NCI-H2171 (cell line): ENCODE measurements around the gene EDAR.

ENCODE experiments used
- DNase-seq: peaks from one replicate; lab custom pipeline; 2025; lab: John Stamatoyannopoulos, UW

EDAR gene

DNA sequence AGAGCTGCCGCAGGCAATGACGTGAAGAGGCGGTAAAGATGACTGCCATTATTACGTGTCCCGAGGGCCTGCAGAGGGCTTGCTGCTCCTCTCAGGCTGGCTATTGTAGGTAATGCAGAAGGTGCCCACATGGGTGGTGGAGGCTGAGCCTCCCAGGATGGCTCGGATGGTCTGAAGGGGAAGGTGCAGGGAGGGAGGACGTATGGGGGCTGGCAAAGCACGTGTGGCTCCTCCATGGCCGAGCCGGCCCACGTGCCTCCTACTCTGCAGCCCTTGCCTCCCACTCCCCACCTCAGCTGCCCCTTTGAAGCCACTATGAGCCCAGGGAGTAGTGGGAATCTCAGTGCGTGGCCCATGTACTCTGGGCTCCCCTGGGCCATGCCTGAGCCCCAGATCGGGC, 48.9 kb downstream of the EDAR start:
- DNase-seq: no peak

DNA sequence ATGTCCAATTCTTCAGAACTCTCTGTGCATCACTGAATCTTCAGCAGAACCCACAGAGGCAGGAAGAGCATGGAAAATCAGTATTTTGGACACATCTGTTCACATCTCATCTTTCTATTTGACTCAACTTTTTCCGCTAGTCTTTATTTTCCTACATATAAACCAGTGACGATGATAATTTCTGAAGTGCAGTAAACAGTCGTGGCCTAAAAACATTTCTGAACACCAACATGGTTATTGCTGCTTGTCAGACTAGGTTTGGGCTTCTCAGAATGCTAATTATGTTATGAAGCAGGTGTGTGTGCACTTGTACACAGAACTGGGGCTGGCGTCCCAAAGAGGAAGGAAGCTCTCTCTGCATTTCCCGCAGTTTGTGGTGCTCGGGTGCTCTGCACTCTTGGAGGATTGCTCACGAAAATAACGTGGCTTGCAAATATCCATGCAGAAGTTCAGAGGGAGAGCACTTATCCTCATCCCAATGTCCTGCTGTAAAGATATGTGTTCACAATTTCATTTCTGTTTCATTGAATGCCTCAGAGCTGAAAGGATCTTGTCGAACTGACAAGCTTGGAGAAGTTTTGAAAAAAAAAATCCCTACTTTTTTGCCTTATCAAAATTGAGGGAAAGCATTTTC, 50.8 kb downstream of the EDAR start:
- no peak for DNase-seq

- DNase-seq: no peak
Observed at GRCh38 chr2:108937367-108938017, 51.5 kb downstream of the EDAR start.

GRCh38 chr2:108936866-108937265, 52.2 kb downstream of the EDAR start:
- DNase-seq: no peak

DNA sequence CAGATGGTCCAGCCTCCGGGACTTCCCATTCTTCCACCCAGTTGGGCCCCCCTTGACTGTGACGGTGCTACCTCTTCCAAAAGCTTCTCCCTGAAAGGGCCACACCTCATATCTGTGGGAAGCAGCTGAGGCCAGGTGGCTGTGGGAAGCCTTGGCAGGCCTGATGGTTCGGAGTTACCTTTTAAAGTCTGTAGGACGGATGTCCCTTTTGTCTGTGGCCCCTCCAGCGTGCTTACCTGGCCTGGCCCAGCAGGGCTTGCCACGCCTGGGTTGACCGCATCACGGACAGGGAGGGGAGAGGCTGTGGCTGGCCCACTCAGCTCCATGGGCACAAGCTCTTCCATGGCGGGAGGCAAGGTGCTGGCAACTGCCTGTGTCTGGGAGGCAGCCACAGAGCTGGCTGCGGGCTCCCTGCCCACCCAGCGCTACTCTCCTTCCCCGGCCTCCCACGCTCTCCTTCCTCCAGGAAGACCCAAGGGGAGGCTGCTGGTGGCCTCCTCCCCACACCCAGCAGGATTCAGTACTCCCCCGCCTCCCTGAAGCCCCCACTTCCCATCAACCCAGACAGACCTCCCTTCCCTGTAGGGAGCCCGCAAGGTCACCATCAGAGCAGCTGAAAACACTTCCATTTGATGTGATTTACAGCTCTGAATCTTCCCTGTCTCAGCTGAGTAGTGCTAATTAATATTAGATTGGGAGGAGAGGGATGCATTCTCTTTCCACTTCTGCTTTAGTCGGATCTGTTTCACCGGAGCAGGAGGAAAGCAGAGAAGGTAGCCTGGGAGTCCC, 52.8 kb downstream of the EDAR start:
- no peak for DNase-seq

- DNase-seq: peak; percentile 30
Observed at GRCh38 chr2:108935271-108935741, 53.7 kb downstream of the EDAR start.

DNA sequence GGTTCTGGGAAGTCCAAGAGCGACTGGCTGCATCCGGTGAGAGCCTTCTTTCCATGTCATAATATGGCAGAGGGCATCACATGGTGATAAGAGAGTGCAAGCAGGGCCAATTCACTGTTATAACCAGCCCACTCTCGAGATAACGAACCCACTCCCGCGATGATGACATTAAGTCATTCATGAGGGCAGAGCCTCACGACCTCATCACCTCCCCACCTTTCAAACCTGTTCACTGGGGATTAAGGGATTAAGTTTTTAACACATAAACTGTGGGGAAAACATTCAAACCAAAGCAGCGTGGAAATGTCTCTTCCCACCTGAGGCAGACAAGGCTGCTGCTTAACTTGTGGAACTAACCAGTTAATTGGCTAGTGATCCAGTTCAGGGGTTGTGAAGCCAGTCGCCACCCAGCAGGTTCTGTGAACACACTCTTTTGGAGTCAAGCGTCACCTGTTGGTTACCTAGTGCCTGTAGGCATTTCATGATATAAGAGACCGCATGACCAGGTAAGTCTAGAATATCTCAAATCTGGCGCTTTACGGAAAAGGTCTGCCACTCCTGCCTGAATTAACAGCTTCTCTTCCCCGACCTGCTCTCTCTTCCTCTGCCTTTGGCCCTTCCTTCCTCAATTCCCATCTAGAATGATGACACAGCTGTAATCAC, 54.3 kb downstream of the EDAR start:
- no peak for DNase-seq

- no peak for DNase-seq
Observed at GRCh38 chr2:108934151-108934550, 54.9 kb downstream of the EDAR start.

- no peak for DNase-seq
Observed at GRCh38 chr2:108933691-108934117, 55.3 kb downstream of the EDAR start.

DNA sequence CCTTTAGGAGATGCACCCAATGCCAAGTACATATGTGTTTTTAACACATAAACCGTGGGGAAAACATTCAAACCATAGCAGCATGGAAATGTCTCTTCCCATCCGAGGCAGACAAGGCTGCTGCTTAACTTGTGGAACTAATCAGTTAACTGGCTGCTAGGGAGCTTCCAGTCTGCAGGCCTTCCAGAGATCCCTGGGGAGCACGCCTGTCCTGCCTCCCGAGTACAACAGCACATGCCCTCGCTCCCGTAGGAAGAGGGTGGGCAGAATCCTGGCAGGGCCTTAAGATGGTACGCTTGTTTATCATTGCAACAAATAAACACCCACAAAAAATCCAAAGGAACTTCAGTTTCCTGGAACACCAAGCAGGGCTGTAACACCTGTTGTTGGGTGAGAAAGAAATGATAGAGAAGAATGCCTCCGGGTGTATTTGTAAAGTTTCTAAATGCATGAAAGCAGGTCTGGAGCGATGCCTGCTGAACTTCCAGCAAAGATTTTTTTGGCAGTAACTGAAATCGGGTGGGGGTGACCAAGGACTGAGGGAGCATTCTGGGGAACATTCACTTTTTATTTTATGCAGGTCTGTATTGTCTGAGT, 56.2 kb downstream of the EDAR start:
- peak; percentile 4 for DNase-seq

- no peak for DNase-seq
Observed at GRCh38 chr2:108931372-108931771, 57.6 kb downstream of the EDAR start.

GRCh38 chr2:108929807-108930425, 59.1 kb downstream of the EDAR start:
- no peak for DNase-seq

- DNase-seq: no peak
Observed at GRCh38 chr2:108928660-108929377, 60.2 kb downstream of the EDAR start.

DNA sequence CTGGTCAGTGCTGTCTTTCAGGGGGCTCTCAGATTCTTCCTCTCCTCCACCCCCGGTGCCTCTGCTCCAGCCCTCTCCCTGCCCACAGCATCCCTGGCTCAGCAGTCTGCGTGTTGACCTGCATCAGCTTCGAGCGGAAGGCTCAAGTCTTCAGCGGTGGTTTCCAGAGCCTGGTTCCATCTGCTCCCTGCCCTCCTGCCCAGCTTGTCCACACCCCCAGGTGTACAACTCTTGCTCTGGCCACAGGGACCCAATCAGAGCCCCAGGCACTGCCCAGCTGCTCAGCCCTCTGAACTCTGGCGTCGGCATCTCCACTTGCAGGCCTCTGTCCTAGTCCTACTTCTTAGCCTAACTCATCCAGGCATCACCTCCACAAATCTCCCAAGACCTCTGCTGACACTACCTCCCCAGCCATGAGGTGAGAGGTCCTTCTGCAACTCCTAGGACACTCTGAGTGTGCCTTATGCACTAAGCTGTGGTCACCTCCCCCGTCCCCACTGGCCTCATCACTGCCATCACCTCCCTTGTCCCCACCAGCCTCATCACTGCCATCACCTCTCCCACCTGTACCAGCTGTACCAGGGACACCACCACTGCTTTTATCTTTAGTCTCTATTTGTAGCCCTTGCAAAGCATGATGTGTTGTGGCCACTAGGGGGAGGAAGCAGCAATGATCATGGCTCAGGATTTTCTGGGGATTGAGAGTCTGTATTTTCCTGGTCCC, 60.9 kb downstream of the EDAR start:
- no peak for DNase-seq

DNA sequence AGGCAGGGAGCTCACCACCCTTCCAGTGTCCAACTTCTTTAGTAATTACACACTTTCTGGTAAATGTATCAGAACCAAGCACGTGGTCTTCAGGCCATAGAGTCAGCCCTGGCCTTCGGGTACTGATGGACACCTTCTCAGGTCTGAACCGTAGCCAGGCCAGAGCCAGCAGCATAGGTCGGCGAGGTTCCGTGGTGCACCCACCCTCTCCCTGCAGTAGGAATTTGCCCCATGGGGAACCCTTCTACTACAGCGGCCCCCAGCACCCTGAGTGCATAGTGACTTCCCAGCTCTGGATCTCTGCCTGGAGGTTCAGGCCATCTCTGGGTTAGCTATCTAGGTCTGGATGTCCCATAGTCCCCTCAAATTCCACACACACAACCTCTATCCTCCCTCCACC, 61.6 kb downstream of the EDAR start:
- DNase-seq: no peak

DNA sequence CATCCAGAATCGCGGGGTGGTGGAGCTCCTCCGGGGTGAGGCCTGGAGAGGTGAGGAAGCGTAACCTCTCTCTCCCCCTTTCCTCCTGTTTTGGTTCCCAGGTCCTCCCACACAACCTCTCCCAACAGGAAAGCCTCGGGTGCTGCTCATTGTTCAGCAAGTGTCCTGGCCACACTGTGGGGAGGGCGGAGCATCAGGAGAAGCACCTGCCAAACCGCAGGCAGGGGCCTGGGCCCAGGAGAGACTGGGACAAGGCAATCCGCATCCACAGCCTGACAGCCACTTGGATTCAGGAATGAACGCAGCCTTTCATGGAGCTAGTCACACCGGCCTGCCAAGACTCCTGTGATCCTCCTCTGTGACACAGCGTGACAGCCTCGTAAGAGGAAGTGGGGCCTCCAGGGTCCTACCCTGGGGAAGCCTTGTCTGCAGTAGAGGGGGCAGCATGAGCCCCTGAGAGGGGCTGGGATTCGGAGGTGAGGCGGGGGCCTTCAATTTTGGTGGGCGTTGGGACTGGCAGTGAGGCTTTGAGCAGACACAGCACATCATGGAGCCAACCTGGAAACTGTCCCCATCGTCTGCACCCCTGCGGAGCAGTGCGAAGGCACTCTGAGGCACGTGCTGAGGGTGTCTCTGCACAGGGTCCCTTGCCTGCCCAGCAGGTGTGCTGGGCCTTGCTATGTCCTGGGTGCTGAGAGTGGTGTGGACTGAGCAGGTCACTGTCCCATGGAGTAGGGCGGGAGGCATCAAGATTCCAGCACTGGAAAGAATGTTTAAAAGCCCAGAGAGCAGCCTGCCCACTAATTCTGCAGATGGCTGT, 62.2 kb downstream of the EDAR start:
- DNase-seq: no peak

GRCh38 chr2:108925735-108926134, 63.3 kb downstream of the EDAR start:
- no peak for DNase-seq

DNA sequence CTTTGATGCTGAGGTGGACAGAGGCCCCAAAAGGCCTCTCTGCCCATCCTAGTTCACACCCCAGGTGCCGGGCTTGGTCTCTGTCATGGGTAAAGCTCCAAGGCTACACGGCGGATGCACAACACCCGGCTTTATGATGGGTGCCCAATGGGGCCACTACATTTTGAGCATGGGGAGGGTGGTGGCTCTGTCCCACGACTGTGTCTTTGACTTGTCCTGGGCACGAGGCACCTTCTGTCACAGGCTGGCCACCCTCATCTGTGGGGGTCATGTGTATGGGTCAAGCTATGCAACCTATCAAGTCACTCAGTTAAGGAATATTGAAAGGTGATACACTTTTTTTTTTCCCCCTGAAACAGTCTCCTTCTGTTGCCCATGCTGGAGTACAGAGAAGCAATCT, 63.7 kb downstream of the EDAR start:
- no peak for DNase-seq

DNA sequence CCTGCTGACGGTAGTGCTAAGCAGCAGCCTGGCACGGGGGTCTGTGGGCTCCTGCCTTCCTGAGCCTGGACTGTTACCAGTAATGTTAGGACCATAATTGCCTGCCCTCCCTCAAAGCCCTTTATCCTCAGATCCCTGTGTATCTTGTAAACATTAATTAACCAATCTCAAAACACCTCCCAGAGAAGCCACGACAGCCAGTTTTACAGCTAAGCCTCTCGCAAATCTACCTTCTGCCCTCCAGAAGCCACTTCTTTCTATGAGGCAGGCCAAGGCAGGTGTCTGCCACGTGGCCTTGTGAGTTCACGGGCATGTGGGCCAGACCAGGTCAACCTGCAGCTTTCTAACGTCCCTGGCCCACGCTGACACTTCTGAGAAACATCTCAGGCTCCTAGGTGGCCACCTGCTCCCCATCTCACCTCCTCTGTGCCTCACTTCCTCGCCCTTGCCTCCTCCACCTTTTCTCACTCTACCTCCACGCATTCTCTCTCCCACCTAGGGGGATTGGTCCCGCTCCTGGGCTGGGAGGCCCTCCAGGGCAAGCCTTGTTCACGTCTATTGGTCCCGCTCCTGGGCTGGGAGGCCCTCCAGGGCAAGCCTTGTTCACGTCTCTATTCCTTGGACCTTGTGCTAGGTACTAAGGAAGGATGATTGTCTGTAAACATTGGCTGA, 64.3 kb downstream of the EDAR start:
- DNase-seq: no peak
